DMS79 treated with DMSO at 0.1 percent for 48 hours (cell line): ENCODE results near the gene CTU2.

Experiments
- DNase-seq: peaks from one replicate; lab custom pipeline; 2025; lab: John Stamatoyannopoulos, UW

The CTU2 gene

DNA sequence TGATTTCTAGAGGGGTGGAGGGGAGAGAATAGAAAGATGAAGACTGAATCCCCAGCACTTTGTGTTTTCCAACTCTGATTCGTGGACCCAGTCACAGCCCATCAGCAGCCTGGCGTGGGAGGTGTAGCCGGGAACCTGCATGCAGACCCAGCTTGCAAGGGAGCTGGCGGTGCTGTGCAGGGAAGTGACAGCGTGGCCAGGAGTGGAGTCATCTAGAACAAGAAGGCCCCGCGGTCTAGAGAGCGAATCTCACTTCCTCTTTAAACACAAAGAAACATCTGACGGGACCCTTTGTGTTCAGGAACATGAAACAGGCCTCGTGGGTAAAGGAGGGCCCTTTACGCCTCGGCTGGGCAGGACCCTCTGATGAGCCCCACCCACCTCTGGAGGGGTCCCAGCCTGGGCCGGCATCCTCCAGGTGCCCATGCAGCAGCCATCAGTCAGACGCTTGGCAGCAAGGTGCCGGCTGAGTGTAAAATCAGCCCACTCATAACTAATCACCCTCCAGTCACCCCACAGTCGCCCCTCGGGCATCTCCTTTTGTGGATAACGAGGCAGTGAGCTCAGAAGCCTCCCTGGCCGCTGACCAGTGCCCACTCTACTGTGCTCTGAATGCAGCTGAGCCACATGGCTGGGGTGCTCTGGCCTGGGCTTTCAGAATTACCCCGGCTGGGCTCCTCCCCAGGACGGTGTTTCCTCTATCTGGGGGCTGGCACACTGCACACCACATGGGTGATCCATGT lies 24.4 kb upstream of the CTU2 start:
- no peak for DNase-seq

DNA sequence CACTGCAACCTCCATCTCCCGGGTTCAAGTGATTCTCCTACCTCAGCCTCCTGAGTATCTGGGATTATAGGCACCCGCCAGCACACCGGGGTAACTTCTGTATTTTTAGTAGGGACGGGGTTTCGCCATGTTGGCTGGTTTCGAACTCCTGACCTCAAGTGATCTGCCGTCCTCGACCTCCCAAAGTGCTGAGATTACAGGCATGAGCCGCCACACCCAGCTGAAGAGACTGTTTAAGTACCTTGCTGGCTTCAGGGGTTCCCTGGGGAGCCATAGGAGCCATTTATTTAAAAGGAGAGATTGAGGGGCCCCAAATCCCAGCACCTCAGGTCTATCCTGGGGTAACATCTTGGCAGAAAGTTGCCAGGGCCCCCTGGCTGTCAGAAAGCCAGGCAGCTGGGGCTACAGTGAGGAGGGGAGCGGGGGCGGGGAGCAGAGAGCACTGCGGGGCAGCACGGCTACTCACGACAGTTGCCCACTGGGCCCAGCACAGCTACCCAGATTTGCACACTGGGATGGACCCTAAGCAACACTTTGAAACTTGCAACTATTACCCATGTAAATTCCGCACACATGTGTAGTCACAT lies 21.6 kb upstream of the CTU2 start:
- no peak for DNase-seq

DNA sequence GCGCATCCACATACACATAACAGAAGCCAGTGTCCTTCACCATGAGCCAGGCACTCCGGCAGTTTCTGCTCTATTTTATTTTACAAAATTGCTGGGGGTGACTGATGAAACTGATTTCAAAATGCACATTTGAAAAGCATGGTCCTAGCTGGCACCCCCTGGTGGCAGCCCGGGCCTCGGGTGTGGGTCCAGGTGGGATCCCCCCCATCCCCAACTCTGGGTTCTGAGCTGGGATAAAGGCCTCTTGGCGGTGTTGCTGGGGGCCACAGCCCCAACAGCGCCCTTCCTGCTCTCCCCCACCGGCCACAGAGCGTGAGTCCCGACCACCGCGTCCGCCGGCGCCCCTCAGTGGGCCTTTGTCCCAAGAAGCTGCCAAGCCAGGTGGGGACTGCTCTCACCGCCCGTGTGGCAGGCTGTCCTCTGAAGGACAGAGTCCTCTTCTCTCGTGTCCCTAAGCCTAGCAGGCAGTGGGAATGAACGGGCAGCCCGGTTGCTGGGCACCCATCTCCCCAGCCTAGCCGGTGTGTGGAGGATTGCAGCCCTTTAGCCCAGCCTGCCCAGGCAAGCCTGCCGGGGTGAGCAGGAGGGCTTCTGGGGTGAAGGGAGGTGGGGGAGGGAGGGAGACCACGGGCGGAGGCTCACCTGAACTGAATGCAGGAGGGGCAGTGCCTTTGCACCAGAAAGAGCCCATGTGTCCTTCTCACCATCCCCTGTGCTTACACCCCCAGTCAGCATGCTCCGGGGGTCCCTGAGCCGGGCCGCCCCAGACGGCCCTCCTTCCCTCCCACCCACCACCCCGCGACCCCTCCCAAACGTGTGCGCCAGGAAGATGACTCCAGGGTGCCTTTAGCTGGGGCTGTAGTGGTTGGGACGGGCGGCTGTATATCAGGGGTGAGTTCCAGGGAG lies 20.9 kb upstream of the CTU2 start:
- no peak for DNase-seq

DNA sequence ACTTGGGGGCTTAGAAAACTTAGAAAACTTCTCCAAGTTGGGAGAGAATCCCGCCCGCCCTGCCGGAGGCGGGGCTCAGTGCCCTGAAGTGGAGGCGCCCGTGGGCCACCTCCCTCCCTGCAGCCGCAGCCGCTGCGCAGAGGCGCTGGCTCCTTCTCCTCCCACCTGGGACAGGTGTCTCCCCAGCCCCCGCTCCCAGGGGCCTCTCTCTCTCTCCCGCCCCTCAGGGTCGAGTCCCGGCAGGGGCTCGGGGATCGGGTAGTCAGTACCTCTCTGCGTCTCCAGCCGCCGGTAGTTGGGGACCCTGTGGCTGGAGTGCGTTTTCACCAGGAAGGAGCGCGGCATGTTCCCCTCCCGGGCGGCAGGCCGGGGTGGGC lies 20.3 kb upstream of the CTU2 start:
- no peak for DNase-seq

DNA sequence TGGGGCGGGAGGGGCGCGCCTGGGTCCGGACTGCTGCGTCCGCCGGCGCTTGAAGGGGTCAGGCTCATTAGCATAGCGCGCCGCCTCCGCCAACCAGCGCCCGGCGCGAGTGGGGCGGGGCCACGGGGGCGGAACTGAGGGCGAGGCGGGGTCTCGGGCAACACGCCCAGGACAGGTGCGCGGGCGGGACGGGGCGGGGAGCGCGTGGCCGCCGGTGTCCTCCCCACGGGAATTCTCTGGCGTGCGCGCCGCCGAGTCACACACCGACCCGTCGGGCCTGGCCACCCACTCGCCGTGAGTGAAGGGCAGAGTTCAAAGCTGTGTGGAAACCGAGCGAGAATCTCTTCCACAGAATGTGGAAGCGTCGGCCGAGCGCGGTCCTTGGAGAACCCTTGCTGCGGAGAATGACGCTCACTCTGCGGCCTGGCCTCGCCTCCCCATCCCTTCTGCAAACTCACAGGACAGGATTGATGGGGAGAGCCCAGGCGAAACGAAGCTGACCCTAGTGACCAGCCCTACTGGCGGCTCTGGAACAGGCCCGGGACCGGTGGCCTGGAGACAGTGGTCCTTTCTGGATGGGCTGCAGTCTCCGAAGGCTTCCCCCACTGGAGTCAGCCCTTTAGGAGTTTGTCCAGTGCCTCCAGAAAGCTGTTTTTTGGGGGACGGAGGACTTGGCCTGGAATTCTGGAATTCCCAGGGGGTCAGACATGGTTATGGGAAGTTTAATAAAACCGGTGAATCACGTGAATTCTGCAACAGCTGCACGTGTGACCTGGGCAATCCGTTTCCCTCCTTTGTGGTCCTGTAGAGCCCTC lies 19.7 kb upstream of the CTU2 start, which contains the start of gene SNAI3:
Gene SNAI3 (minus strand): TSS at position 69 of the 815 bp plus-strand sequence. CDS start 101 bp downstream, outside the sequence.
- DNase-seq, result peak; percentile 31

DNA sequence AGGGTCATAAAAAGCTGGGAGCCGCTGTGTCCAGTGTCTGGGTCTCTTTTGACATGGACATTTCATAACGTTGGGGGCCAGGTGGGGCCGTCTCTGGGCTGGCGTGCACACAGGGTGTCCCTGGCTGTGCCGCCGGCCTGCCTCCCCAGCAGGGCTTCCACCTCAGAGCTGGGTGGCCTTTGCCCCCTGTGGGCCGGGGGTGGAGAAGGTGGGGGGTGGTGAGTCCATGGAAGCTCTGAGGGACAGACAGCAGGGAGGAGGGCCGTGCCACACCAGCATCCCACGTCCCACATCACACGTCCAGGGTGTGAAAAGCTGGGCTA lies 19.1 kb upstream of the CTU2 start:
- DNase-seq, result no peak

DNA sequence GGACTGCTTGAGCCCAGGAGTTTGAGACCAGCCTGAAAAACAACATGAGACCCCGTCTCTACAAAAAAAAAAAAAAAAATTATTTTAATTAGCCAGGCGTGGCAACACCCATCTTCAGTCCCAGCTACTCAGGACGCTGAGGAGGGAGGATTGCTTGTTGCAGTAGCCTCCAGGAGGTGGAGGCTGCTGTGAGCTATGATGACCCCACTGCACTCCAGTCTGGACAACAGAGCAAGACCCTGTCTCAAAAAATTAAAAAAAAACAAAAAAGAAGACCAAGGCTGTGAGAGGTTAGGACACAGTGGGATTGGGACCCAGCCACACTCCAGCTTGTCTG lies 18.7 kb upstream of the CTU2 start:
- no peak for DNase-seq

DNA sequence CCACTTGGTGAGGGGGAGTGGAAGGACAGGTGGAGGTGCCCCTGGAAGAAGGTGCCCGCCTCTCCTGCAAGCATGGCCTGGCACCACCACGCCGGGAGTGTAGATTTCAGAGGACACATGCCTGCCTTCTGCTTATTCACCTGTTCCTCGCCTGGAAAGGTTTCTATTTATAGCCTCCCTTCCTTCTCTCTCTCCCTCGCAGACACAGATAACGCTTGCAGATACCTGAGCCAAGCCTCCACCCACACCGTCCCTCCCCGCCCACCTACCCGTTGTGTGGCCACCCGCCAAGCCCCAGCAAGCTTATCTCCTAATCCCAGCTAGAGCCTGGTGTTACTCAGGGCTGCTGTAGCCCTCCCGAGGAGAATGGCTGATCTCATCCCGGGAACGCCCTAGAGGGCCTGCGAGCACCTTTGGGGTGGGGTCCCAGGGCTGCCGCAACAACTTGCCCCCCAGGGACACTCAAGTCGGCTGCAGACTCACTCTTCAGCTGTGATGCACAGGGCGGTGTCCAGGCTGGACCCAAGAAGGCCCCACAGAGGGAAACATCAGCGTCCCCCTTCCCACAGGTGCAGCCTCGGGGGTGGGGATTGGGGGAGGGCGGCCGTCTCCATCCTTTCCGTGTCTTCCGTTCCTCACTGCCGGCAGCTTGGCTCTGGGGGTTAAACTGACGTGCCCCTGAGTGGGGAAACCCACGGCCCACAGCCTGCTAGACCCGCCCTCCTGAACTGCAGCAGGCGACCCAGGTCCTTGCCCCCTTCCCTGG lies 18.1 kb upstream of the CTU2 start:
- peak; percentile 32 for DNase-seq

DNA sequence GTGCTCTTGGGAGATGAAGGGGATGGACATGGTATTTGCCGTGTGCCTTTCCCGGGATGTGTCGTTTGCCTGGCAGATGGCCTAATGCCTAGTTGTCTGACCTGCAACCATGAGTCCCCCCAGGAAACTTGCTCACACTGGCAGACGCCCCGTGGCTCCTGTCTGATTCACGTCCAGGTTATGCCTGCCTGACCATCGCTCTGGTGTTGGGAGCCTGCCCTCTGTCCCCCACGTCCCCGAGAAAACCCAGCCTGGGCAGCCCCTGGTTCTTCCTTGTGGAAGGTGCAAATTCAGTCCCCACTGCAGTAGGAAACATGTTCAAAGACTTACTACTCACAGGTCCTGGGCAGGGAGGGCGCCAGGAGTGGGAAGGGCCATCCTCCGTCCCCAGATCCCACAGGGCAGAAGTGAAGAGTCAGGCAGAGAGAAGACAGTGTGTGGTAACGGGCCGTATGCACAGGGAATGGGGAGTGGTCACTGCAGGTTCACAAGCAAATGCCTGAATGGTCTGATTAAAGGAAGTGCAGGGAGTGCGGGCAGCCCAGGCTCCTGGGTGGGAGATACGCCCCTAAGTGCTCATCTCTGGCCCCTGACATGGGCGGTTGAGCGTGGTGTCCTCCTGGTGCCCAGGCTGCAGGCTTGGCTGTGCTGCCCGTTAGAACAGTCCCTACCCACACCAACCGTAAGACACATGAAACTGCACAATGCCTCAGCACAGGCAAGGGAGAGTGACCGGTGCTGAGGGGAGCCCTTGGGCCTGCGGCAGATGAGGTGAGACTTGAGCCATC lies 15.8 kb upstream of the CTU2 start:
- no peak for DNase-seq

DNA sequence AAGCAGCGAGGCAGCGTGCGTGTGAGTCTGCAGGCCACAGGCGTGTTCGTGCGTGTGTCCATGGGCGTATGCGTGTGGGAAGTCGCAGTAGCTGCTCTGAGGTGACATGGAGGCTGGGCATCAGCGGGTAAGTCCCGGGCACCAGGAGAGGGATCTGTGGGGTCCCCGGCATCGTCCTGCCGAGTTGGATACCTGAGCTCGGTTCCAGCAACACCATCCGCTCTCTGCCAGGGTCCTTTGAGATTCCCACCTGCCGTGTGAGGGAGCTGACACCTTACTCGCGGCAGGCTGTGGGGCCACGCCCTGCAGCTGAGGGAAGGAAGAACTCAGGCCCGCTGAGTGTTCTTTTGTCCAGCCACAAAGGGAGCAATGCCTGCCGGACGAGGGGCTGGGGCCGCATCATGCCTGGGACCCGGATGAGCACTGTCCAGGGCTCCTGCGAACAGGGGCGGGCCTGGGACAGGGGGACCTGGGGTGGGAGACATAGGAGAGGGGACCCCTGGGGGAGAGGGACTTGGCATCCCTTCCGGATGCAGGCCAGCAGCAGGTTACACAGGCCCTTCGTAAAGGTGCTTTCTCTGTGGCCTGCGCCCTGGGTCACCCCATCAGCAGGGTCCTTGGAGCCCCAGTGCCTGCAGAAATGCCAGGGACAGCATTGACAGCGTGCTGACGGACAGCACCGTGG lies 15.0 kb upstream of the CTU2 start:
- DNase-seq, result no peak

DNA sequence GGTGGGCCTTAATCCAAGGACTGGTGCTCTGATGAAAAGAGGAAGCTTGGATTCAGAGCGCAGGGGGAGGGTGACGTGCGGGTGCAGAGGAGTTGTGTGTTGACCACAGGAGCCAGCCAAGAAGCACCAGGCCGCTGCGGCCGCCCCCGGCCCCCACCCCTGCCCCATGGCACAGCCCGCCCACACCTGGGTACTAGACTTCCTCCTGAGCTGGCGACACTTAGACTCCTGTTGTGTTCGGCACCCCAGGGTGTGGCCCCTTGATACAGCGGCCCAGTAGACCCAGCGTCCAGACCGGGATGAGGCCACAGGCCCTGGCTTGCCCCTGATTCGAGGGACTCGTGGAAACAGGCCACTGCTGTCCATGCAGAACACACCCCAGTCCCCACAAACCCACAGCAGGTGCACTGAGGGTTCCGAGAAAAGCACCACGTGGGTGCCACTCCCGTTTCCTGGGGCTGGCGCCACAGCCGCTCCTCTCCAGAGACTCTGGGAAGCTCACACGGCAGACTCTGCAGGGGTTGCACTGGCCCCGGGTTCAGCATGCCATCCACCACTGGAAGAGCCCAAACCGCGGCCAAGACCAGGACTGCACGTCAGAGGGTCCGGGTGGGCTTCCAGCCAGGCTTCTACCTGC lies 14.3 kb upstream of the CTU2 start:
- DNase-seq, result no peak

DNA sequence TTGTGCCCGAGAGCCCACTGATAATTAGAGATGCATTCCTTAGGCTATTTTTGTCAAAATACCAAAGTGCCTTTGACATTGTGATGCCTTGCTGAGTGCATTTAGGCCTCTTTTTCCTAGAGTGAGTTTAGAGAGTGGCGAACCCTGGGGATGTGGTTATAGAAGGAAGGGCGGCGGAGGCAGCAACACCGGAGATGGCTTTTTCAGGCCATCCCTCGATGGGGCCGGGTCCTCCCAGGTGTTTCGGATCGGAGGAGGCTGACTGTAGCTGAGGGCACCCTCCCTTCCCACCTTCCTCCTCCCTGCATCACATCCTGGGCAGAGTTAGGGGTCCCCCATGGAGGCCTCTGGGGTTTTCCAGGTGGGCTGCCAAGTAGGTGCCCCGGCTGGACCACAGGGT lies 13.4 kb upstream of the CTU2 start:
- no peak for DNase-seq

DNA sequence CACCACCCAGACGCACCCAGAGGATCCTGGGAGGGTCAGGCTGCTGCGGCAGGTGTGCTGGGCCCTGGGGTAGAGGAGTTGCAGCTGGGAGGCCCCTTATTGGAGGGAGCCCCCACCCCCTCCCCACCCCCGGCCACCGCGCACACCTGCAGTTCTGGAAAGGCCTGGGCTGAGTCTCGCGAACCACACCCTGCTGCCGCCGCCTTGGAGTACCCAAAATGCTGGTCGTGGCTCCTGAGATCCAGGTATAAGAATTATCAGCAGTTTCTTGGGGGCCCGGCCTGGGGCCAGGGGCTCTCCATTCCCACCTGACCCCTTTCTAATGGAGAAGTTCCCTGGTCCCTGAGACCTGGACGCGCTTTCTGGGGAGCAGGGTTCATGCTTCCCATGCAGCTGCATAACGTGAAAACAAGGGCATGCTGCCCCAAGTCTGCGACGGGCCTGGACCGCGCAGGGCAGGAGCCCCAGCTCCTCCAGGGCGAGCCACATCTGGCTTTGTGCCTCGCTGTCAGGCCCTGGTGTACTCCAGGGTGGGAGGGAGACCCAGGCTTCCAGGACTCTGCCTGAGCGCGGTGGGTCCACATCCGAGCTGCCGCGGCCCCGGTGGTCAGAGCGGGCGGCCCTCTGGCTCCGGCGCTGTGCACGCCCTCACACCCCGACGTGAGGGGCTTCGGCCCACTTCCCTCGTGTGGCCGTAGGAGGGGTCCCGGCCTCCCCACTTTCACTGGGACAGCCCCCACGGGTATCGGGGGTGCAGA lies 12.7 kb upstream of the CTU2 start:
- DNase-seq, result no peak

DNA sequence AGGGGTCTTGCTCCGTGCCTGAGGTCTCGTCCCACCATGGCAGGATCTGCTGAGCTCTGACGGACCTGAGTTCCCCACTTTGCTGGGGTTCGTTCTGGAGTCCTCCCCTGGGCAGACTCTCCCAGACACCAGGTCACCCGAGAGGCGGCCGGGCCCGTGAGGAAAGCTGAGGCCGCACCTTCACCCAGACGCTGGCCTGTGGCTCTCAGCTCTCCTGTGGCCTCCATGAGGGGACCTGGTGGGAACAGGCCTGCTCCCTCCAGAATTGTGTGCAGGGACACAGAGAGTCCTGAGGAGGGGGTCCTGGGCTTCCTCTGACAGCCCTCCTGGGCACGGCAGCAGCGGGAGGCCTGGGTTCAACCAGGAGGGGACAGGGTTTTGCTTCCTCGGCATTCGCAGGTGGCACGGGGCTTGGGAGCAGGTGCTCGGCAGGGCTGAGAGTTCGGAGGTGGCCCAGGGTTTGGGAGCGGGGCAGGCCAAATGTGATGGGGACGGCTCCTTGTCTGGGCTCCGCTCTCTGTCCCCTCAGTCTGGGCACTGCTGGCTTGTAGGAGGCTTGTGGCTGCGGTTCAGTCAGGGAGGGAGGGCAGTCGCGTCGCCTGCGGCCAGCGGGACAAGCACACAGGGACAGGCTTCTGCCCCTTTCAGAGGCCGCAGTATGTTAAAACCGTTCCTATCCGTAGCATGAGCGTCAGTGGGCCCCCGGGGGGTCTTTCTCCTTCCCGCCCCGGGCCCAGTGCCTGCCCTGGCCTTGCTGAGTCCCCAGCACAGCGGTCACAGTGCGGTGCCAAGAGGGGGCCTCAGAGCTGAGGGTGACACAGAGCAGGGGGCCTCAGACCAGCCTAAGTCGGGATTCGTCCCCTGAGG lies 11.8 kb upstream of the CTU2 start:
- DNase-seq, result no peak

DNA sequence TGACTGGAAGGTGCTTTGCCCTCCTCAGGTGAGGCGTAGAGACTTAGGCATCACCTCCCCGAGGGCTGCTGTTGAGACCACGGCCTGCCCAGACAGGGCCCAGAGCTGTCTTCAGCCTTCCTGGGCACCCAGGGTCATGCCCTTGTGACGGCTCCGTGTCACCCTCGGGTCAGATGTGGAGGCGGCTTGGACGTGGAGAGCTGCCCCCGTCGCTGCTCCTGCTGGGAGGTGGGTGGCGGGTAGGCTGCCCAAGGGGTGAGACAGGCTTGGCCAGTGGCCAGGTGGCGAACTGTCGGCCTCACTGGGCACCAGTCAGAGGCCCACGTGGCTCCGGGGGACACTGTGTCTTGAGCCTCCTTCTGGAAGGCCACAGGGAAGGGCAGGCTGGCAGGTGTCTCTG lies 11.1 kb upstream of the CTU2 start:
- DNase-seq, result no peak

DNA sequence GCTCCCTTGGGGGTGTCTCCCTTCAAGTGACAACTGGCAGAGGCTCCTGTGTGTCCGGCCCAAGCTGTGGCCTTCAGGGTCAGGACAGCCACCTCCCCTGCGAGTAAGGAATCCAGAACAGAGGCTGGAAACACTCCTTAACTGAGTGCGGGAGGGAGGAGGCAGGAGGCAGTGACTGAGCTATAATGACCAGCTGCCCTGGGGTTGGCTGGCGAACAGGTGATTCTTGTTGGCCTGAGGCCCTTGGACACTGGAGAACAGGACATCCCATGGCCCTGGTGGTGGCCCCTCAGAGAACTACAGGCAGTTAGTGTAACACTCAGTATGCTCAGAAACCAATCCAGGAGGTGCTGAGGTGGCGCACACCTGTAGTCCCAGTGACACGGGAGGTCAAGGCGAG lies 10.6 kb upstream of the CTU2 start:
- no peak for DNase-seq

DNA sequence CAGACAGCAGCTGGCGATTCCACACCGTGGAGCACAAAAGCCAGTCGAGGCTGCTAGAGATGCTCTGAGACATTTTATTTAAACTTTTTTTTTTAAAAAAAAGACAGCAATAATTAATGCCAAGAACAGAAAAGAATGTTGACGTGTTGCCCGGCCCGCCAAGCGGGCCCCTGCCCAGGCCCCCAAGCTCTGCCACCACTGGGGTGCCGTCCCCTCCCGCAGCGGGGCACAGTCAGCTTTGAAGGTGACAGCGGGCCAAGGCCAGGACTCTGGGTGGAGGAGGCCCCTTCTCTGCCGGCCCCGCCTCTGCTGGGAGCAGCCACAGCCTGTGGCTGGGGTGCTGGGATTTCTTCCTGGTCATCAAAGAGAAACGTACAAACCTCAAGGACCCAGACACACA lies 9.9 kb upstream of the CTU2 start:
- no peak for DNase-seq
